Glutamatergic neuron (in vitro differentiated cells): ENCODE data around the gene DIPK1C. TPM values are rescaled to one million over a fixed set of nuclear protein-coding genes. Genes with fewer than 3 reads are reported as not detected.

ENCODE experiments used
- DNase-seq: peaks from one replicate; pipeline ENCODE4 v3.0.0; 2022
- H3K27ac Mint-ChIP-seq: one replicate; pipeline ENCODE4 v1.8.0; 2020; ENCODE audit warnings: mild to moderate bottlenecking, mixed read lengths, inconsistent platforms; ENCODE audit not compliant: unreplicated experiment
- H3K27me3 Mint-ChIP-seq: one replicate; pipeline ENCODE4 v1.8.0; 2020; ENCODE audit warnings: mild to moderate bottlenecking, moderate library complexity, mixed read lengths, inconsistent platforms; ENCODE audit not compliant: unreplicated experiment
- H3K36me3 Mint-ChIP-seq: one replicate; pipeline ENCODE4 v1.8.0; 2020; ENCODE audit warnings: mild to moderate bottlenecking, mixed read lengths, inconsistent platforms; ENCODE audit not compliant: unreplicated experiment
- H3K4me1 Mint-ChIP-seq: one replicate; pipeline ENCODE4 v1.8.0; 2020; ENCODE audit warnings: mild to moderate bottlenecking, low read depth, mixed read lengths, inconsistent platforms; ENCODE audit not compliant: unreplicated experiment
- H3K4me3 Mint-ChIP-seq: one replicate; pipeline ENCODE4 v1.8.0; 2020; ENCODE audit warnings: mild to moderate bottlenecking, mixed read lengths, inconsistent platforms; ENCODE audit not compliant: unreplicated experiment
- H3K9me3 Mint-ChIP-seq: one replicate; pipeline ENCODE4 v1.8.0; 2020; ENCODE audit warnings: mild to moderate bottlenecking, moderate library complexity, mixed read lengths, inconsistent platforms; ENCODE audit not compliant: unreplicated experiment
- CTCF ChIP-seq: fragments of 200-600 bp; sonication (generic); IDR thresholded peaks from one replicate; pipeline ENCODE4 v1.5.0; 2021; ENCODE audit not compliant: partially characterized antibody, unreplicated experiment
- total RNA-seq: library from RNA; stranded (reverse); fragmentation: NEBNext Ultra II Directional; extraction: Animal tissue kit (Norgen Biotek cat#: 25700); gene quantifications from one replicate; pipeline ENCODE4 v1.2.1, GENCODE V29; 2021; ENCODE audit not compliant: unreplicated experiment

Gene DIPK1C
- total RNA-seq, 1 donor from 2014 or later, result not detected

GRCh38 chr18:74399091-74399887, 57.8 kb downstream of the DIPK1C start:
- no peaks in the 10 kb centered on the region for H3K4me1 Mint-ChIP-seq
- H3K4me3 Mint-ChIP-seq, result no peak overlapping the region
- no peaks in the 10 kb centered on the region for H3K9me3 Mint-ChIP-seq
- H3K36me3 Mint-ChIP-seq, result no peaks in the 10 kb centered on the region
- H3K27me3 Mint-ChIP-seq, result peaks cover 2% of the 10 kb centered on the region
- no peak overlapping the region for H3K27ac Mint-ChIP-seq
- TF ChIP-seq CTCF, result no peak
- DNase-seq, result no peak

- Mint-ChIP-seq H3K27ac (no peak overlapping the region), H3K27me3 (peaks cover 2% of the 10 kb centered on the region), H3K9me3 (no peaks in the 10 kb centered on the region), H3K4me1 (no peaks in the 10 kb centered on the region), H3K36me3 (no peaks in the 10 kb centered on the region), H3K4me3 (no peak overlapping the region)
- DNase-seq, result no peak
- TF ChIP-seq CTCF, result no peak
Measured at GRCh38 chr18:74397572-74397971, 59.5 kb downstream of the DIPK1C start.

GRCh38 chr18:74396171-74397169, 60.6 kb downstream of the DIPK1C start:
- Mint-ChIP-seq H3K36me3 (no peaks in the 10 kb centered on the region), H3K9me3 (no peaks in the 10 kb centered on the region), H3K4me3 (no peak overlapping the region), H3K27ac (no peak overlapping the region), H3K4me1 (no peaks in the 10 kb centered on the region), H3K27me3 (peaks cover 2% of the 10 kb centered on the region)
- DNase-seq, result no peak
- TF ChIP-seq CTCF, result no peak

GRCh38 chr18:74395648-74396154, 61.4 kb downstream of the DIPK1C start:
- no peaks in the 10 kb centered on the region for H3K36me3 Mint-ChIP-seq
- no peak overlapping the region for H3K4me3 Mint-ChIP-seq
- no peaks in the 10 kb centered on the region for H3K4me1 Mint-ChIP-seq
- no peak for TF ChIP-seq CTCF
- peaks cover 2% of the 10 kb centered on the region for H3K27me3 Mint-ChIP-seq
- no peak for DNase-seq
- H3K27ac Mint-ChIP-seq, result no peak overlapping the region
- no peaks in the 10 kb centered on the region for H3K9me3 Mint-ChIP-seq
